GM18517 (cell line): Measurements from ENCODE around the gene ASAP2.
"Not testable (repeated sequence)": the region's sequence is repeated elsewhere in the genome, so short reads cannot be mapped to it uniquely, and the experiment has no call there.

Source experiments
- ATAC-seq: cut with Tn5 transposase; IDR thresholded peaks from one replicate; pipeline ENCODE4 v1.9.1; 2021; ENCODE audit warnings: mild to moderate bottlenecking, moderate library complexity; ENCODE audit not compliant: unreplicated experiment

The ASAP2 gene

GRCh38 chr2:9210030-9210429, 3.4 kb downstream of the ASAP2 start:
- ATAC-seq, result no peak

- no peak for ATAC-seq
Observed at GRCh38 chr2:9211496-9211895, 4.9 kb downstream of the ASAP2 start.

GRCh38 chr2:9212010-9212635, 5.5 kb downstream of the ASAP2 start:
- ATAC-seq, result no peak

- ATAC-seq, result no peak
Observed at GRCh38 chr2:9212661-9213411, 6.2 kb downstream of the ASAP2 start.

- ATAC-seq, result no peak
Observed at GRCh38 chr2:9213477-9214051, 7.0 kb downstream of the ASAP2 start.

GRCh38 chr2:9214873-9215272, 8.3 kb downstream of the ASAP2 start:
- no peak for ATAC-seq

GRCh38 chr2:9215680-9216079, 9.1 kb downstream of the ASAP2 start:
- ATAC-seq, result no peak

- ATAC-seq, result not testable (repeated sequence)
Observed at GRCh38 chr2:9216143-9216542, 9.5 kb downstream of the ASAP2 start.

GRCh38 chr2:9217838-9218770, 11.5 kb downstream of the ASAP2 start:
- ATAC-seq, result no peak

- no peak for ATAC-seq
Observed at GRCh38 chr2:9219027-9219445, 12.4 kb downstream of the ASAP2 start.

- ATAC-seq, result no peak
Observed at GRCh38 chr2:9220201-9220600, 13.6 kb downstream of the ASAP2 start.

GRCh38 chr2:9221223-9221622, 14.6 kb downstream of the ASAP2 start:
- no peak for ATAC-seq

GRCh38 chr2:9222239-9222892, 15.8 kb downstream of the ASAP2 start:
- ATAC-seq, result no peak

- ATAC-seq, result no peak
Observed at GRCh38 chr2:9222893-9223287, 16.3 kb downstream of the ASAP2 start.

- no peak for ATAC-seq
Observed at GRCh38 chr2:9225806-9226205, 19.2 kb downstream of the ASAP2 start.

GRCh38 chr2:9226458-9227380, 20.1 kb downstream of the ASAP2 start:
- ATAC-seq, result no peak

GRCh38 chr2:9228088-9228751, 21.6 kb downstream of the ASAP2 start:
- no peak for ATAC-seq

- no peak for ATAC-seq
Observed at GRCh38 chr2:9228781-9229469, 22.3 kb downstream of the ASAP2 start.

GRCh38 chr2:9229470-9229820, 22.8 kb downstream of the ASAP2 start:
- ATAC-seq, result no peak
